Activated CD4-positive, alpha-beta T cell treated with anti-CD3 and anti-CD28 coated beads for 1 hour (primary cell): ENCODE data around the gene GHR.

Source experiments
- DNase-seq: peaks from one replicate; pipeline ENCODE4 v3.0.0-alpha.2; 2020

GHR gene

DNA sequence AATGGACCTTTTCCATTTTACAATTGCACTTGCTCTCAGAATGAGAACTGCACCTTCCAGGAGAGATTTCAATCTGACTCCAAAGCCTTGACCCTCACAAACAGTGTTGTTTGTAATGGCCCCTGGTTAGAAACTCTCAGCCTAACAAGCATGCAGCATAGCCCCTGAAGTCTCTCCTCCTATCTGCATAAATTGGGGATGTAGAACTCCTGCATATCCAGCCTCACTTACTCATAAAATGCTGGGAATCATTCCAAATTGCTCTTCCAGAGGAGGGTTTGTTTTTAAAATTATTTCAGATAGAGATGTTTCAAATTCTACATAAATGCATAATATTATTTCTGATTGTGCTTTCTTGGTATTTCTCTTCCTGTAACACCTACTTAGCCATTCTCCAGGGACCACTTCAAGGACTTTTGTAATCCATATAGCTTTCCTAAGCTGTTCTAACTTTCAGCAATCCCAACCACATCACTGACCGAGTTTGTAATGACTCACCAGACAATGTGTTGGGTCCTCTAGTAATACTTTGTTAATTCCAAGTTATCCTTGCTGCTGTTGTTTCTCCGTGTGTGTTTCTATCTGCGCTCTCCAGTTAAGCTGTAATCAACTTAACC is 189.6 kb downstream of the GHR start:
- DNase-seq = no peak

DNA sequence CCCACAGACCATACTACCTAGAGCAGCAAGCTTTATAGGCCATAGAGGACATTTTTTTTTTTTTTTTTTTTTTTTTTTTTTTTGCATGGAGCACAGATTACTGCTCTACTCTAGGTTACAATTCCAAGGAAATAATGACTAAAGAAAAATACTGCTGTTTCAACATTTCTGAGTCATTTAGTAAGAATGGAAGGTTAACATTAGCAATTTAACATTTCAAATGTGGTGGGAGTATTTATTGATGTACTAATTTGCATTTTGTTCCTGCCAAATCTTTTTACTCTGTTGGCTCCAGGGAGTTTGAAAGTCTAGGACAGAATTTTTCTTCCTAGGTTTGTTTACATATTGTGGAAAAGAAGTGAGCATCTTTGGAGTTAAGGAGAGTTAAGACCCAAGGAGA is 191.3 kb downstream of the GHR start:
- DNase-seq = no peak

DNA sequence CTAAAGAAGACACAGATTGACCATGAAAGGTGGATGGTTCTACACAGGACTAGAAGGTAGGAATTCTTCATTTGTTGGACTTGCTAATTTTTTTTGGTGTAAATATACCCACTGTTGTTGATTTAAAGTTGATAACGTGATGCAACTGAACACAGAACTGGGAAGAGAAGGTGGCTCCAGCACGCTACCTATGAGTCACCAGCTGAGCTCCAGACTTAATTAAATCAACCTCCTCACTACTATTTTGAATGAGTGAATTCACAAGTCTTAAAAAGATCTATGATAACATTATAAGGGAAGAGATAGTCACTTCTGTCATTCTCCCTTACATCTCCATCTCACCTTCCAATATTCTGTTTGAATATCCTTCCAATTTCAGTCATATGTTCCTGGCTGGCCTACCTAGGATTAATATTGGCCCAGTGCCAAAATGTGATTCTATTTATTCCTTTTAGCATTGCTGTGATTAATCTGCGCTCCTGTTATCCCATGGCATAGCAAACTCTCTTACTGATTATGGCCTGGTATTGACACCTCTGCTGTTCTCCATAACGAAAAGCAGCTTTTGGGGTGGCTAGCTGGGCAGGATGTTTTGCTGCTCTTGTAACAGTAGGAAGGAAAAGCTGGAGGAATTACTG is 197.5 kb downstream of the GHR start:
- no peak for DNase-seq

DNA sequence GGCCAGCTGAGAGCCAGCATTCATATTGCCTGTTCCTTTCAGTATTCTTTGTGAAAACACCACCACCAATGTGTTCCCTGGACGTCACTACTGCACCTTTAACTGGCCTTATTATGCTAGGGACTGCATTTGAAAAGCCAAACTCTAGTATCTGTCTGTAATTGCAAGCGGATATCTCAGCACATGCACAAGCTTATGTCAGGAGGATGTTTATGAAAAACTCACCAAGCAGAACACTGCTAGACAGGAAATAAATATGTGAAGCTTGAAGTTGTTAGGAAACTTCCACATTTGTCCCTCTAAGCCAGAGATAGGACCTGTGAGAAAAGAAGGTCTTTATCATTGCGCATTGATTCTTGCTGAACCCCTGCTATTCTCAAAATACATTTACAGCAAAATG is 198.0 kb downstream of the GHR start:
- no peak for DNase-seq

DNA sequence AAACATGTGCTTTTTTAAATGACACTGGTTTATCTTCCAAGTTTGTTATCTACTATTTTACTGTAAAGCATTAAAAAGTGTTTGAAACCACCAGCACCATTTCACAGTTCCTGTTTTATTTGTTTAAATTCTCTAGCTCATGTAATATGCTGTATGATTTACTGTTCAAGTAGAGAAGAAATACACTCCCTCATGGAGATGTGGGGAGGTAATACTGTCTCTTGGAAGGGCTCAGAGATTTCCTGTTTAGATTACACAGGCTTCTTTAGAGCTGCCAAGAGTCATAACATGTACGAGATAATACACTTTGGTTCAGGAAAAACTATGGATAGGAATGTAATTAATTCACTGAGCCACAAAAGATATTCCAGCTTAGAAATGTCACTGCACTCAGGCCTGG is 198.4 kb downstream of the GHR start:
- no peak for DNase-seq

DNA sequence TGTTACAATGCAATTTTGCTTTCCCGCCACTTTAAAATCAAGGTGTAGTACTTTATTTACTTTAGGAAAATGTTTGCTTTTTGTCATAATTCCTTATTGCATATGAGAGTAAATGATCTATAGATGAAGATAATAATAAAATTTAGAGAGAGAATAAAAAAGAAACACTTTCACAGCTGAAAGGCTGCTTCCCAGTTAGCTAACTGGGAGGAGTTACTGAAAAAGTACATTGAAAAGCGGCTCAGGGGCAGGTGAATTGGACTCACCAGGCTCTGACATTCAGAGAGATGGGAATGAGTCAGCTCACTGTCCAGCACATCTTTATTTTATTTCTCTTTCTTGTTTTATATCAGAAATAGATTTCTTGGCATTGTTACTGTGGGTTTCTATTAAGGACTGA is 201.7 kb downstream of the GHR start:
- DNase-seq = no peak

DNA sequence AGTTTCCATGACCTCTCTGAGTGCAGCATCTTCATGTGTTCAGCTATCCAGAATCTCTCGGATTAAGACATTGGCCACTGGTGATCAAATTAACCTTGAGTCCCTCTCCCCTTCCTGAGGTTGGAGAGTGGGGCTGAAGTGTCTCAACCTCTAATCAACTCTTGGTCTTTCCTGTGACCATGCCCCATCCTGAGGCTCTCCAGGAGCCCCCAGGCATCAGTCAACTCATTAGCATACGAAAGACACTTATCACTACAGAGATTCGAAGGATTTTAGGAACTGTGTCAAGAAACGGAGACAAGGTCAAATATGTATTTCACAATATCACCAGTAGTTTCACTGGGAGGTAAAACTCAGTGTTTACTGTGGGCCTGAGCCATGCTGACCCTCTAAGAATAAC is 203.2 kb downstream of the GHR start:
- no peak for DNase-seq

DNA sequence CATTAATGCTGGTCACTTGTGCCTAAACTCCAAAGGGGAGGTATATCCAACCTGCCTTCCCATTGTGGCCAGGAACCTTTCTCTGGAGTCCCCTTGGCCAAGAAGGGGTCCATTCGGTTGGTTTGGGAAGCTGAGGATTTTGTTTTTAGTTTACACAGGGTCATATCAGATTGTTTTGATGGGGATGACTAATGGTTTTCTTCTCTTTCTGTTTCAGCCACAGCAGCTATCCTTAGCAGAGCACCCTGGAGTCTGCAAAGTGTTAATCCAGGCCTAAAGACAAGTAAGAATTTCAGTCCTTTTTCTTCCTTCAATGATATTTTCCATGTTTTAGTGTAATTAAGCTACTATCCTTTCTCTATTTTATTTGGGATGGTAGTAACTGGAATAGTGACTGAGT is 205.6 kb downstream of the GHR start:
- DNase-seq = no peak

DNA sequence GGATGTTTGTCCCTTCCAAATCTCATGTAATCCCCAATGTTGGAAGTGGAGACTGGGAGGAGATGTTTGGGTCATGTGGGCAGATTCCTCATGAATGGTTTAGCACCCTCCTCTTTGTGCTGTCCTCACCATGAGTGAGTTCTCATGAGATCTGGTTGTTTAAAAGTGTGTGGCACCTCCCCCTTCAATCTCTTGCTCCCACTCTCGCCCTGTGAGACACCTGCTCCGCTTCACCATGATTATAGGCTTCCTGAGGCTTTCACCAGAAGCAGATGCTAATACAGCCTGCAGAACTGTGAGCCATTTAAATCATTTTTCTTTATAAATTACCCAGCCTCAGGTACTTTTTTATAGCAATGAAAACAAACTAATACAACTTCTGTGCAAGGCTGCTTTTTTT is 206.0 kb downstream of the GHR start:
- no peak for DNase-seq

DNA sequence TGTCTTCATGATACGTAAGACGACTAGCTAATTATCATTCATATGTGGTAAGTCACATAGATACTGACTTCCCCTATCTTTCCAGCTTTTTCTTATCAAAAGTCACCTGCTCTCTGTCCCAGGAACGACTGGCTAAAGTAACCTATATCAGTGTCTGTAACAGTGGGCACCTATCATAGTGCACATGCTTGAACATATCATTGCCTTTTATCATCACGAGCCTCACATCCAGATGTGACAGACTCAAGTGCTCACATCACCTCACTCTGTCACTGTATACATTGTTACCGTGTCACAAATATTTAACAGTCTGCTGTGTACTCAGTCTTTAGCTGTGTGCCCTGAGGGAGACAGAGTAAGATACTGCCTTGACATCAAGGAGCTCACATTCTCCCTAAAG is 208.0 kb downstream of the GHR start:
- DNase-seq = no peak

DNA sequence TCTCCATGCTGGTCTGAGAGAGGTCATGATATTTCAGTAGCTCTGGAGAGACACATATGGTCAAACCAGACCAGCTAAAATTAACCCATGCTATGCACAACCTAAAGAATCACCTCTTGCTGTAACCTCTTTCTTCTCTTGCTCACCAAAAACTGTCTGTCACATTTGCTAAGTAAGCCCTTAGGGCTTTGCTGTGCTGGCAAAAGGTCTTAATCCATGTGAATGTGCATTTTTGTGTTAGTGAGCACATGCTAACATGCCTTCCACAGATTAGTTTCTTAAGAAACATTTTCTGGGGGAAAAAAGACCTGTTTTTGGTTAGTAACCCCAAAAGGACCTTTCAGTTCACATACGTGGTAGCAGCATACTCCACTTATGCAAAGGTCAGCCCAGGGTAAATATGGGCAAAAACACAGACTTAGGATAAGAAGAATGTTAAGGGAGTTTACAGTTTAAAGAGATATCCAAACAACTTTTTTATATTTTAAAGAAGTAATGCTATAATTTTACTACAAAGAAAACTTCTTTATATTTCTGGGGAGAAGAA is 209.2 kb downstream of the GHR start:
- no peak for DNase-seq

DNA sequence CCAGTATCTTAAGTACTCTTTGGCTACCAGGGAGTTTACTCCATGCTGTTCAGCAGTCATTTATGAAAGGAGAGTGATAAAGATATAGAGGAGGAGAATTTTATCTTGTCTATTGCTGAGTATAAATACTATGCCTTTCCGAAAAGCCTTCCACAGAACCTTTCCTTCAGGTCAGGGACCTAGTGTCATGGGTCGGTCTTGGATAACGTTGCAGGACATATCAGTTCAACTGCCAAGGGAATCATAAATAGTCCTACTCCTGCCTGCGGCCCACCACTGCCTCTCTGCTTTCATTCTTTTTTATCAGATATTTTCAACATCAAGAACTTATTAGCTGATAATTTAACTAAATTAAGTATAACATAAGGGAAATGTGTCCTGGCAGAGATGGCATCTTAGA is 211.3 kb downstream of the GHR start:
- DNase-seq = no peak

DNA sequence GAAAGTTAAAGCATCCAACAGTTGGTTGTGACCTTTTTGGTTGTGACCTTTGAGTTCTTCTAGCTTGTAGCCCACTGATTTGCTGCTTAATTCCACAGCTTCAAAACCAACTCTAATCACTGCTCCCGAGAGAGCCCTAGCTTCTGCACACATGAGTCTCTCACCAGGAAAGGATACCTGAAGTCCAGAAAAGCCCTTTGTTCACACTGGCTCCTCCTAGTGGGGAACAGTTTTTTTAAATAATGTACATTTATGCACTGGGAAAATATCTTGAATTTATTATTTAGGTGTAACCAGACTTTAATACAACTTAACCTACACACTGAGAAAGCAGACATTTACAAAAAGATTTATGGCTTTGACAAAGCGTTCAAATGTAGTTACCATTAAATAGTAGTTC is 213.2 kb downstream of the GHR start:
- DNase-seq = no peak

DNA sequence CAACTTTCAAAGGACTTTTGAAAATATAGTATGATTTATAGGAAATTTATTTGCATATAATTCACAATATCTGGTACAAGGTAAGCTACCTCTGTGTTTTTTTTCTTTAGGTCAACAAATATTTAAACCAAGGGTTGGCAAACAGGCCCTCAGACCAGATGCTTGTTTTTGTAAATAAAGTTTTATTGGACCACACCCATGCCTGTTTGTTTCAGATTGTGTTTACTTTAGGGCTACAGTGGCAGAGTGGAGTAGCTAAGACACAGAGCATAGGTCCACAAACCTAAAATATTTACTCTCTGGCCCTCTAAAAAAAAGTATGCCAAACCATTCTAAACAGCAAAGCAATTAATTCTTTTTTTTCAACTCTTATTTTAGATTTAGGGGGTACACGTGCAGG is 213.7 kb downstream of the GHR start:
- DNase-seq = no peak

DNA sequence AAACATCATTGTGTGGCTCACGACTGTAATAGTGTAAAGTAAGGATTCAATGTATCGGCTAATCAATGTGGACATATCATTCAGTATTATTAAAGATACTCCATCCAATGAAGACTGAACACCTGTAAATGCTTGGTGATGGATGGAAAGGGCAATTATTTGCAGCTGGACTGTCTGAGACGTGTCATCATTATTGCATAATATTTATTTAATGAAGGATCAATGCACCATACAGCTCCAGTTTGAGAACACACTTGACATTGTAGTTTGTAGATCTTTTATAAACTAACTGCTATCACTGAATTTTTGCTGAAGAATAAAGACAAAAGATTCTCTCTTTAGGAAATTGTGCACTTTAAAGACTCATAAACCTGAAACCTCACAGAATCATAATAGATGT is 215.7 kb downstream of the GHR start:
- no peak for DNase-seq

DNA sequence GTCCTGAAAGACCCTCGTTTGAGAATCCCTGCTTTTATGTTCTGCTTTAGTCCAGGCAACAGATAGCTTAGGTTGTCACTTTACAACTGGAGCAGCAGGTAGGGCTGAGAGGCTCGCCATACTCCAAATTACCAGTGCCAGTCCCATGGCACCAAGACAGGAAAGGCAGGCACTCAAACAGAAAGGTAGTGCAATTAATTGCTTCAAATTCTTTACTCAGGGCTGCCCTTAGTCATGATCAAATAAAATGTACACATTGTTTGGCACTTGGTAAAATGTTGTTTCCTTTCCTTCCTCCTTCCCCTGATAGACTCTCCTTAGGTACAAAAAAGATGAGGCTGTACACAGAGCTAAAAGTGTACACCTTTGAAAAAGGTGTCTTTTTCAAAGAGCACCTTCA is 217.6 kb downstream of the GHR start:
- DNase-seq = no peak

DNA sequence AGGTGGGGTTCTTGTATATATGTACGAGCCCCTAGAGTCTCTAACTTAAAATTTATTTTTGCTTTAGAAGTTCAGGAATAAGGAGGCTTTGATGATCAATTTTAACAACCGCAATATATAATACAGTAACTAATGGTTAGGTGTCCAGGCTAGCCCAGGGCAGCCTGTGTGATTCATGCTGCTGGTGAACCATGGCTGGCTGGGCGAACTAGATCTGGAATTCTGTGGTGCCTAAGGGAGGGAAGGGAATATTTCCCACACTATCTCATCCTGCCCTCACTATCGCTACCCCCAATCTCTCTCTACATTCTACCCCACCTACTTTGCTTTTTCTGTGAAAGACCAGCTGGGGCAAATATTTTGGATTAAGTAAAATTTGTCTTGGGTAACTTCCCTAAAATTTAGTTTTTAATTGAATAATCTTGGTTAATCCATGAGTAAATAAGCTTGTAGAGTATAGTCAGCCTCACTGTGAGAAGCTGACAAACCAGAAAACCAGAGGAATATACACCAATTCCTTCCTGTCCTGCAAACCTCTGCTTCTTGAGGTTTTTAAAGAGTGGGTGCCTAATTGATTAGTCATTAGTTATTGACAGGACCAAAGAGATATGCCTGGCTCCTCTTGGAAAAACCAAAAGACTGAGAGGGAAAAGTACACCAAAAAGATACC is 218.2 kb downstream of the GHR start:
- DNase-seq = no peak

DNA sequence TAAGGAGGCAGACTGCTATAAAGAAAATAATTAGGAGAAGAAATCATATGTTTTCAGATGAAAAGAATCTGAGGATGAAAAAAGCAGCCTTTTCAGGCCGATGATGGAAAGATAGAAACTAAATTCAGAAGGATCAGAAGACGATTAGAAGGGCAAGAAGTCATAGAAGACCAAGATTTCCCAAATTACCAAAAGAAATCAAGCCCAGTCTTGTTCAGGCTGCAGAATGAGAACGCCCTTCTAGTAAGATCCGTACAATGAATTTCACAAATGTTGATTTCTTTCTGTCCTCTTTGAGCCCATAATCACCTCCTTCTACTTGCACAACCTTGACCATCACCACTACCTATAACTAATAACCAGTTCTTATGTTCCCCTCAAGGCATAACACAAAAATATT is 218.8 kb downstream of the GHR start:
- DNase-seq = no peak

DNA sequence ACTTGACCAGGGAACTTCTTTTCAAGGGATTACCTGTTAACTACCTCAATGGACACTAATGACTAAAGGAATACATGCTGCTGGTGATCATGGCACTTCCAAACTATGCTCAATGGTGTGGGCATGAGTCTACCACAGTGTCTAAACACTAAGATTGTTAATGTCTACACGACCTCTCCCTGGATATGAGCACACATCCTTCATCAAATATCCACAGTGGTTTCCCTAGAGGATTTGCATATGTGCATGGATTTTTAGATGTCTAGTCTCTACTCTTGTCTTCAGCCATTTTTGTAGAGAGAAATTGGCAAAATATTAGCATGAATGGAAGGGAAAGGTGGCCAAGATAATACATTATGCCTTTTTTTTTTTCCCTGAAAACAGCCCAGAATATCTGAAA is 220.1 kb downstream of the GHR start:
- DNase-seq = no peak

DNA sequence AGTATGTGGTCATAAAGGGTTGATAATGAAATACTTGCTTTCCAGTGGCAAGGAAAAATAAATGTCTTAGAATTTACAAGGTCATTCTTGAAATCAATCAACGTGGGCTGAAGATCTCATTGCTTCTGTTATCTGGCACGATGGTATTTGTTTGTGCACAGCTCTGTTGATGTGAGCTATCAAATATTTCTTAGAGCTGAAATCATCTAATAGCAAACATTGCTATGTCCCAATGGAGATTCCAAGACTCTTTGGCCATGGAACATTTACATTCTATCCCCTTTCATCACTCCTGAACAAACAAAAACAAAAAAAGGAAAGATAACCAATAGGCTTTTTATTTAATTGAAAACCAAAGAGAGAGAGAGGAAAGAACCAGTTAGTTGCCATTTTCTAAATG is 221.9 kb downstream of the GHR start:
- DNase-seq = no peak

DNA sequence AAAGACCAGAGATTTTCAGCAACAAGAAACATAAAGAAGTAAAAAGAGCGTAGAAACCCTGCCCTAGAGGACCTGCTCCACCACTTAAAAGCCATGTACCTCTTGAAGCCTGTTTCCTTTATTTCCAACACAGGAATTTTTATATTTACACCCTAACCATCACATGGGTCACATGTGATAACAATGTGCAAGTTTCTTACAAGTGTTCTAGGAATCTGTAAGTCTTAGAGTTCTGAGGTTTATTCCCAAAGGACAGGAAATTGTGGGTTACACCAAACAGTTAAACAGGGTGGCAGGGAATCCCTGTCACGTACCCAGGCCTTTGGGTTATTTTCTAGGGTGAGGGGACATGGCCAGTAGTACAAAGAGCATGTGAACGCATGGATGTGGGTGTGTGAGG is 224.8 kb downstream of the GHR start:
- DNase-seq = no peak

DNA sequence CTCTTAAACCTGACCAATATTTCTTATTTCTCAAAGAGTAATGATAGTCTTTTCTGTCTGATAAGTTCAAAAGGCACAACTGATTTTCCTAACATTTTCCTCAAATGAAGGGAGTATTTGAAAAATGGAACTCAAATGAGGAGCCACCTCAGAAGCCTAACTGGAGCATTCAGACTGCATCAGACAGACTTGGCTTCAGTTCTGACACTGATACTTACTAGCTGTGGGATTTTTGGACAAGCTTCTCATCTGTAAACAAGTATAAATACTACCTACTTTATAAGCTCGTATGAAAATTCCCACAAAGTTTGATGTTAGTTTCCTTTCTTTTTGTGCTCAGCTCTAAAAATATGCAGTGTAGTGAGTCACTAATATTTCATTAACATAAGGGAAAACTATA is 225.7 kb downstream of the GHR start:
- no peak for DNase-seq

DNA sequence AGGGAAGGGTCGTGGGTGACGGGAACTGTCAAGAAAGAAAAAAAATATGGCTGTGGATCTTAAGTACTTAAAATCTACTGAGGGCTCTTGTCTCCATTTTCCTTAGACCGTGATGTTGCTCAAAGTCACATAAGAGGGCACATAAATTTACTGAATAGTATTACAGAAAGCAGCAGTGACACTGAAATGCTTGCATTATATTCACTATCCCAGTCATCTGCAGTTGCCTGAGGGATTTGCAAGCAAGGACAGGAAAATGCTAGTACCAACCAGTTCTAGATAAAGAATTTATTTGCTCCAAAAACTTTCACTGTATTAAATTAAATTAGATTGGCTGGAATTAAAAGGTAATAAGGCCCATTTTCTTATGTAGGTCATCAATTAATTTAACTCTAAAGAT is 226.8 kb downstream of the GHR start:
- no peak for DNase-seq

DNA sequence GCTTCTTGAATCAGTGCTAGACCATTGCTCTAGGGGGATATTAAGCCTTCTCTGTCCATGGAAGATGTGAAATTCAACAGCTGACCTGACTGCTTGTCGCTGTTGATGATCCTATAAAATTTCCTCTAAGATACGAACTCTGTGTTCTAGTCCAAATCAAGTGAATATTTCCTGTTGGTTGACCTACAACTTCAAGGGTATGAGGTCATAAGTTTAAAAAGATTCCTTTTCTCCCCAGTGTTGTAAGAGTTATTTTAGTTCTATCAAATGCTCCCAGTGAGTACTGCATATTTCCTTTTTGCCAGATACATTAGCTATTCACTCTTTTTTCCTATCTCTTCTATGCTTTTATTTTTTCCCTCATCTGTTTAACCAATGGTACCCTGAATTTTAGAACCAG is 230.5 kb downstream of the GHR start:
- DNase-seq = no peak

DNA sequence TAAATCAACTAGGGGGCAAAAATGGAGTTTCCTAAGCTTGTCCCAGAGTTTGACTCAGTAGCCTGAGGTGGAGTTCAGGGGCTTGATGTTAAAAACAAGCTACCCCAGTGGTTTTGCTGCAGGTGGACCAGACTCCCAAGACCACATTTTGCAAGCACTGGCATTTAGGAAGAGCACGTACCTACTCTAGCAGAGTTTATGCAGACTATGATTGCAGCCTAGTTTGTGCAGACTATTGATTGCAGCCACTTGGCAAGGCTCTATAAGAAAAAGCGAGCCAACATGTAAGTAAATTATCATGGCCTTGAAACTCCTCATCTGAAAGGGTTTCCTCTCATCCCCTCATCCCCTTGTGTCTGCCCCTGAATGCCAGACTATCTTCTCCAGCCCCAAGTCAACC is 231.4 kb downstream of the GHR start:
- DNase-seq = no peak
